ENCODE results near the gene RTL1. TPM values are rescaled to one million over a fixed set of nuclear protein-coding genes. Genes with fewer than 3 reads are reported as not detected.

The RTL1 gene
- polyA plus RNA-seq, 1 experiment, result not detected

DNA sequence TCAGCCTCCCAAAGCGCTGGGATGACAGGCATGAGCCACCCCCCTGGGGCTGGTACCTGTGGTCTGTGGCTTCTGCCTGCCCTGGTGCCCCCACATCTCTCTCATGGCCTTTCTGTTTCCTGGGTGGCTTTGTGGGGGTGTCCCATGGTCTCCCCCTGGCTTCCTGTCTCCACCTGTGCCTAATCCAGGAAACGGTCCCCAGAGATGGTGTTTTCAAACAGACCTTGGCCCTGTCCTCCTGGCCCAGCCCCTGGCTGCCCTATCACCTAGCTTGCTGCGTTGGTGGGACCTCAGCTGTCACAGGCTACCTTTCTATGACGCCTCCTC, 59.5 kb downstream of the RTL1 start:
- TF ChIP-seq, protein P1, sequence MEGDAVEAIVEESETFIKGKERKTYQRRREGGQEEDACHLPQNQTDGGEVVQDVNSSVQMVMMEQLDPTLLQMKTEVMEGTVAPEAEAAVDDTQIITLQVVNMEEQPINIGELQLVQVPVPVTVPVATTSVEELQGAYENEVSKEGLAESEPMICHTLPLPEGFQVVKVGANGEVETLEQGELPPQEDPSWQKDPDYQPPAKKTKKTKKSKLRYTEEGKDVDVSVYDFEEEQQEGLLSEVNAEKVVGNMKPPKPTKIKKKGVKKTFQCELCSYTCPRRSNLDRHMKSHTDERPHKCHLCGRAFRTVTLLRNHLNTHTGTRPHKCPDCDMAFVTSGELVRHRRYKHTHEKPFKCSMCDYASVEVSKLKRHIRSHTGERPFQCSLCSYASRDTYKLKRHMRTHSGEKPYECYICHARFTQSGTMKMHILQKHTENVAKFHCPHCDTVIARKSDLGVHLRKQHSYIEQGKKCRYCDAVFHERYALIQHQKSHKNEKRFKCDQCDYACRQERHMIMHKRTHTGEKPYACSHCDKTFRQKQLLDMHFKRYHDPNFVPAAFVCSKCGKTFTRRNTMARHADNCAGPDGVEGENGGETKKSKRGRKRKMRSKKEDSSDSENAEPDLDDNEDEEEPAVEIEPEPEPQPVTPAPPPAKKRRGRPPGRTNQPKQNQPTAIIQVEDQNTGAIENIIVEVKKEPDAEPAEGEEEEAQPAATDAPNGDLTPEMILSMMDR (IDR thresholded peaks at IDR 0.05; ENCODE audit: low read depth, low read length), result no peak
- no peaks in the 10 kb centered on the region for H3K9me3 ChIP-seq (ENCODE audit: control insufficient read depth, insufficient read depth, low read length)
- no peak overlapping the region for H3K4me3 ChIP-seq (ENCODE audit: low read depth, low read length)
- POLR2A ChIA-PET, result interaction anchor here (3.5 kb wide), 1 partner anchor 19 kb away, joined by 20 read pairs; the partner anchor contains the start of gene MEG3
- H3K27me3 ChIP-seq (ENCODE audit: control insufficient read depth, insufficient read depth, low read length), result no peaks in the 10 kb centered on the region
- no peak overlapping the region for H3K27ac ChIP-seq (ENCODE audit: low read depth, low read length)
- DNase-seq (ENCODE audit: low read depth, low spot score), result no peak
- CTCF ChIA-PET, result interaction anchor here (0.5 to 0.6 kb wide), 2 partner anchors 16 to 390 kb away, joined by 3 to 4 read pairs; no protein-coding TSS in a partner anchor

DNA sequence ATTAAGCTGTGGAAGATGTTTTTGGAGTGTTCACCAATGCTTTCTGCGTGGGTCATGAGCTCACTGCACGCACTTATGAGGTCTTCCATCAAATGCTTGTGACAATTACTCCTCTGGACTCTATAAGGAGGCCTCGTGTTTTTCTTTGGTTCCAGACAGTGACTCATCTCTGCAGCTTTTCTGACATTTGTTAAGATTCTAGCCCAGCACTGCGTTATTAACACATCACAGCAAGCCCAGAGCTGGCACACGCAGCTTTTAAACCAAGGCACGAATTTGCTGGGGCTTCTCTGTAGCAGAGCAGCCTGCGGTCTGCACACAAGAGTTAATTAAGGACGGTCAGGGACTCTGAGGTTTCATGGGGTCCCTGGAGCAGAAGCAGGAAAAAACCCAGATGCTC, 60.7 kb downstream of the RTL1 start:
- Histone ChIP-seq H3K27ac (ENCODE audit: low read depth, low read length) (peak overlapping the region; percentile 80), H3K9me3 (ENCODE audit: control insufficient read depth, insufficient read depth, low read length) (no peaks in the 10 kb centered on the region), H3K27me3 (ENCODE audit: control insufficient read depth, insufficient read depth, low read length) (no peaks in the 10 kb centered on the region), H3K4me3 (ENCODE audit: low read depth, low read length) (no peak overlapping the region)
- ChIA-PET POLR2A (interaction anchor here (3.5 kb wide), 1 partner anchor 18 kb away, joined by 20 read pairs; the partner anchor contains the start of gene MEG3), CTCF (interaction anchor here (1.2 to 1.3 kb wide), 2 partner anchors 180 to 458 kb away, joined by 3 to 4 read pairs; no protein-coding TSS in a partner anchor)
- DNase-seq (ENCODE audit: low read depth, low spot score), result peak; percentile 71
- TF ChIP-seq, protein P1 (IDR thresholded peaks at IDR 0.05; ENCODE audit: low read depth, low read length), result no peak

DNA sequence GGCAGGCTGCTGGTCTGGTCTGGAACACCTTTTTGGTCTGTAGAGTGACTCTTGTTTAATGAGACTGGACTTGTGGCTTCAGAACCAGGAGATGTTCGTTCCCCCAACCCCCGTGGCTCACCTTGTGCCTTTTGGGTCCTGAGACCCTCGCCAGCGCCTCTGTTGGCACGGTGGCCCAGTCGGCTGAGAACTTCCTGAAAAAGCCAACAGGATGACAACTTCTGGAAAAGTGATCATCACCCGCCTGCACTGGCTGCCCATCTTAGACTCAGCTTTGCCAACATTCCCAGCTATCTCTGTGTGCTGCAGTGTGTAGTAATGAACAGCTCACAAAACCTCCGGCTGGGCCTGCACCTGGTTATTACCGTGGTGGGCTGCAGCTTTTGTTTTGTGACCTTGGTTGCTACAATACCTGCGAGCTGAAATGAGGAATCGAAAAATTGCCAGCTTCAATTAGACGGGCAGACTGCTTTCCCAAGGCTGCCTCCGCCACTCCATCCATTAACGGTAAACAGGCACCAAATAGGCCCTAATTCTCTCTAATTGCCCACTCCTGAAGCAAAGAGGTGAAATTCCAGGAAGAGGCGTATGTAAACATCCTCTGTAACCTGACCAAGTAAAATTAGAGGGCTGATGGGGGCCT, 61.6 kb downstream of the RTL1 start:
- H3K9me3 ChIP-seq (ENCODE audit: control insufficient read depth, insufficient read depth, low read length), result no peaks in the 10 kb centered on the region
- H3K27ac ChIP-seq (ENCODE audit: low read depth, low read length), result peak overlapping the region; percentile 80
- TF ChIP-seq, protein P1 (IDR thresholded peaks at IDR 0.05; ENCODE audit: low read depth, low read length), result no peak
- H3K4me3 ChIP-seq (ENCODE audit: low read depth, low read length), result no peak overlapping the region
- ChIA-PET CTCF (interaction anchor here (0.6 to 1.3 kb wide), 3 partner anchors 13 to 457 kb away, joined by 3 to 4 read pairs (median 3); no protein-coding TSS in a partner anchor), POLR2A (interaction anchor here (0.6 to 3.5 kb wide), 2 partner anchors 8 to 17 kb away, joined by 3 to 20 read pairs; partner anchors contain the start of gene MEG3)
- no peak for DNase-seq (ENCODE audit: low read depth, low spot score)
- no peaks in the 10 kb centered on the region for H3K27me3 ChIP-seq (ENCODE audit: control insufficient read depth, insufficient read depth, low read length)

DNA sequence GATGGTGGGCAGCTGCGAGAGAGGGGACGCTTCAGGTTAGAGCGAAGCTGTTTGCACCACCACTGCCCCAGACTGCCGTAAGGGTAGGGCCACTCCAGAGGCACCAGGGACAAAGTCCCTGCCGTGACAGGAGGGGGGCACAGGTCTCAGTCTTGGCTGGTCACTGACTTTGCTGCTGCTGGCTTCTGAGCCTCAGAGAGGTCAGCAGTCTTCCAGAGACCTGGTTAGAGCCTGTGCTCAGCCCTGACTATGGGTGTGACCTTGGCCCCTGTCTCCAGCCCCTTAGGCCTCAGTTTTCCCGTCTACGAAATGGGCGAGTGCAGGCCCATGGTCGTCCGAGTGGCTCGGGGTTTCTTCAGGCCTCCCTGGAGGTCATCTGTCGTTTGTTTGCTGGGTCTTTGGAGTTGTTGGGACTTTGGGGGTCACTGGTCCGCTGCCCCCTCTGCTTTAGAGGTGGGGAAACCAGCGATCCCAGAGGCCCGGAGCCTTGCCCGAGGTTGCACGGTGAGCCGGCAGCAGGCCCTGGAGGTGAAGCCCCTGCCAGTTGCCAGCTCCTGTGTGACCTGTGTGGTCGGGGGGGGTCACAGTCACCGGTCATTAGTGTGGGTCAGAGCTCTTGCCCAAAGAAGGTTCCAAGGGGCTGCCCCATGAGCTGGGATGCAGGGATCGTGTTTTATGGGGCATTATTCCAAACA, 62.3 kb downstream of the RTL1 start:
- POLR2A ChIA-PET, result interaction anchor here (0.6 to 3.5 kb wide), 2 partner anchors 8 to 16 kb away, joined by 3 to 20 read pairs; partner anchors contain the start of gene MEG3

More for the DNA sequence above, 62.3 kb downstream of the RTL1 start:
- TF ChIP-seq, protein P1 (IDR thresholded peaks at IDR 0.05; ENCODE audit: low read depth, low read length), result no peak
- H3K9me3 ChIP-seq (ENCODE audit: control insufficient read depth, insufficient read depth, low read length), result no peaks in the 10 kb centered on the region
- H3K4me3 ChIP-seq (ENCODE audit: low read depth, low read length), result no peak overlapping the region
- no peak for DNase-seq (ENCODE audit: low read depth, low spot score)
- CTCF ChIA-PET, result interaction anchor here (0.6 kb wide), 1 partner anchor 13 kb away, joined by 3 read pairs; no protein-coding TSS in a partner anchor
- peak overlapping the region; percentile 80 for H3K27ac ChIP-seq (ENCODE audit: low read depth, low read length)
- no peaks in the 10 kb centered on the region for H3K27me3 ChIP-seq (ENCODE audit: control insufficient read depth, insufficient read depth, low read length)

All from AG04450 (cell line).